ENCODE data around the gene IFI27L2.

The IFI27L2 gene

GRCh38 chr14:94081386-94081820 lies 48.0 kb downstream of the IFI27L2 start:
- H3K4me1 Mint-ChIP-seq: peaks cover 59% of the 10 kb centered on the region
- H3K27ac Mint-ChIP-seq: peak overlapping the region; percentile 94
- no peak for TF ChIP-seq CTCF (IDR thresholded peaks at IDR 0.05)
- H3K9me3 Mint-ChIP-seq: peaks cover 60% of the 10 kb centered on the region
- H3K27me3 Mint-ChIP-seq (ENCODE audit: low read depth, poor library complexity): no peaks in the 10 kb centered on the region
- peaks cover 77% of the 10 kb centered on the region for H3K36me3 Mint-ChIP-seq (ENCODE audit: low read depth)
- peak overlapping the region; percentile 100 for H3K4me3 Mint-ChIP-seq
- no peak for DNase-seq

- no peaks in the 10 kb centered on the region for H3K27me3 Mint-ChIP-seq (ENCODE audit: low read depth, poor library complexity)
- H3K27ac Mint-ChIP-seq: peak within 1 kb of the TSS; percentile 99
- TF ChIP-seq CTCF (IDR thresholded peaks at IDR 0.05): no peak
- peaks cover 60% of the 10 kb centered on the region for H3K9me3 Mint-ChIP-seq
- peak within 1 kb of the TSS; percentile 100 for H3K4me3 Mint-ChIP-seq
- peak; percentile 97 for DNase-seq
- peaks cover 59% of the 10 kb centered on the region for H3K4me1 Mint-ChIP-seq
- H3K36me3 Mint-ChIP-seq (ENCODE audit: low read depth): peaks cover 77% of the 10 kb centered on the region
Measured at GRCh38 chr14:94080621-94081385, 48.6 kb downstream of the IFI27L2 start, which contains the start of the genes DDX24 and IFI27L1. DDX24 (minus strand) TSS chr14:94081202; CDS start chr14:94079742, 1,460 bp downstream. IFI27L1 (plus strand) TSS chr14:94081310; CDS start chr14:94096938, 15,628 bp downstream.

- peaks cover 57% of the 10 kb centered on the region for H3K4me1 Mint-ChIP-seq
- peaks cover 60% of the 10 kb centered on the region for H3K9me3 Mint-ChIP-seq
- no peak for TF ChIP-seq CTCF (IDR thresholded peaks at IDR 0.05)
- peak overlapping the region; percentile 99 for H3K27ac Mint-ChIP-seq
- H3K36me3 Mint-ChIP-seq (ENCODE audit: low read depth): peaks cover 77% of the 10 kb centered on the region
- peak overlapping the region; percentile 100 for H3K4me3 Mint-ChIP-seq
- H3K27me3 Mint-ChIP-seq (ENCODE audit: low read depth, poor library complexity): no peaks in the 10 kb centered on the region
- no peak for DNase-seq
Measured at GRCh38 chr14:94079891-94080620, 49.3 kb downstream of the IFI27L2 start.

- Mint-ChIP-seq H3K4me3 (peak overlapping the region; percentile 100), H3K27ac (no peak overlapping the region), H3K9me3 (peaks cover 67% of the 10 kb centered on the region), H3K36me3 (ENCODE audit: low read depth) (peaks cover 79% of the 10 kb centered on the region), H3K27me3 (ENCODE audit: low read depth, poor library complexity) (no peaks in the 10 kb centered on the region), H3K4me1 (peaks cover 40% of the 10 kb centered on the region)
- no peak for TF ChIP-seq CTCF (IDR thresholded peaks at IDR 0.05)
- DNase-seq: no peak
Measured at GRCh38 chr14:94077823-94078222, 51.6 kb downstream of the IFI27L2 start.

All from nephron progenitor cell (in vitro differentiated cells).